ENCODE results near the gene MINDY4. TPM values are rescaled to one million over a fixed set of nuclear protein-coding genes. Genes with fewer than 3 reads are reported as not detected.

MINDY4 gene
- total RNA-seq, 6 donors from 2014 or later = 7.7 to 43.0 (median 19.4) TPM

- H3K4me3 ChIP-seq = no peak overlapping the region
- no peaks in the 10 kb centered on the region for H3K9me3 ChIP-seq
- peaks cover 0 to 26% (median 14%) of the 10 kb centered on the region in 4 donors for H3K36me3 ChIP-seq
- TF ChIP-seq POLR2A (IDR thresholded peaks at IDR 0.05) = no peak
- H3K27ac ChIP-seq = no peak overlapping the region
- DNase-seq = no peak
- H3K4me1 ChIP-seq = peaks cover 9 to 25% (median 19%) of the 10 kb centered on the region in 4 donors
- no peak for ATAC-seq (ENCODE audit: low FRiP score in 2 of 2)
- WGBS, 2 donors = 77 to 82% methylated on average over 6 of the region's 6 CpGs
- no peaks in the 10 kb centered on the region for H3K27me3 ChIP-seq
These were observed 102.4 kb downstream of the MINDY4 start for GRCh38 chr7:30873656-30874055.

GRCh38 chr7:30874656-30875302 lies 103.6 kb downstream of the MINDY4 start:
- Histone ChIP-seq H3K27ac (no peak overlapping the region), H3K36me3 (peaks cover 0 to 26% (median 14%) of the 10 kb centered on the region in 4 donors), H3K9me3 (no peaks in the 10 kb centered on the region), H3K4me3 (no peak overlapping the region), H3K4me1 (peaks cover 7 to 15% (median 14%) of the 10 kb centered on the region in 4 donors), H3K27me3 (no peaks in the 10 kb centered on the region)
- TF ChIP-seq EP300 (IDR thresholded peaks at IDR 0.05) = no peak
- TF ChIP-seq CTCF (IDR thresholded peaks at IDR 0.05) = no peak
- no peak for TF ChIP-seq POLR2AphosphoS5 (IDR thresholded peaks at IDR 0.05)
- TF ChIP-seq POLR2A (IDR thresholded peaks at IDR 0.05) = no peak
- no peak for DNase-seq
- WGBS, 2 donors = 80 to 89% methylated on average over 5 of the region's 5 CpGs
- ATAC-seq (ENCODE audit: low FRiP score in 2 of 2) = no peak

GRCh38 chr7:30877015-30877769 lies 106.0 kb downstream of the MINDY4 start:
- no peak for TF ChIP-seq EP300 (IDR thresholded peaks at IDR 0.05)
- TF ChIP-seq POLR2AphosphoS5 (IDR thresholded peaks at IDR 0.05) = no peak
- no peak for TF ChIP-seq CTCF (IDR thresholded peaks at IDR 0.05)
- TF ChIP-seq POLR2A (IDR thresholded peaks at IDR 0.05) = no peak
- DNase-seq (peak in 1 of 2 donors; percentile 44), ATAC-seq (ENCODE audit: low FRiP score in 2 of 2) (peak in 1 of 2 donors; percentile 43)
- Histone ChIP-seq H3K36me3 (peaks cover 0 to 23% (median 10%) of the 10 kb centered on the region in 4 donors), H3K27me3 (no peaks in the 10 kb centered on the region), H3K4me3 (no peak overlapping the region), H3K4me1 (peaks cover 9 to 21% (median 13%) of the 10 kb centered on the region in 4 donors), H3K27ac (peak overlapping the region; percentile 1 to 66 (median 46)), H3K9me3 (no peaks in the 10 kb centered on the region)
- 59 to 67% methylated on average over 9 of the region's 9 CpGs for WGBS, 2 donors

- Histone ChIP-seq H3K27ac (peak overlapping the region in 1 of 4 donors; percentile 66), H3K9me3 (no peaks in the 10 kb centered on the region), H3K36me3 (peaks cover 0 to 15% (median 4%) of the 10 kb centered on the region in 4 donors), H3K4me3 (no peak overlapping the region), H3K27me3 (no peaks in the 10 kb centered on the region), H3K4me1 (peaks cover 9 to 21% (median 13%) of the 10 kb centered on the region in 4 donors)
- WGBS, 2 donors = 85 to 100% methylated on average over 1 to 4 of the region's 5 CpGs
- ATAC-seq (ENCODE audit: low FRiP score in 2 of 2) = no peak
- TF ChIP-seq CTCF (IDR thresholded peaks at IDR 0.05) (no peak), POLR2AphosphoS5 (IDR thresholded peaks at IDR 0.05) (no peak), EP300 (IDR thresholded peaks at IDR 0.05) (no peak)
- DNase-seq = no peak
These were observed 106.8 kb downstream of the MINDY4 start for GRCh38 chr7:30877993-30878392.
